GM19395 (cell line): ENCODE measurements around the gene KCNG1.
"Not testable (repeated sequence)": the region's sequence is repeated elsewhere in the genome, so short reads cannot be mapped to it uniquely, and the experiment has no call there.

ENCODE experiments used
- ATAC-seq: cut with Tn5 transposase; IDR thresholded peaks from one replicate; pipeline ENCODE4 v1.9.1; 2021; ENCODE audit warnings: mild to moderate bottlenecking, moderate library complexity; ENCODE audit not compliant: unreplicated experiment

KCNG1 gene

GRCh38 chr20:51022803-51023616 is at the start of gene KCNG1:
Gene KCNG1 (minus strand): TSS chr20:51023107. CDS start chr20:51010338, 12,769 bp downstream.
- ATAC-seq: no peak

- no peak for ATAC-seq
These were observed 47.7 kb upstream of the KCNG1 start for GRCh38 chr20:51070621-51071020.

- ATAC-seq: no peak
These were observed 44.9 kb upstream of the KCNG1 start for GRCh38 chr20:51067792-51068191.

GRCh38 chr20:51065615-51066014 is 42.7 kb upstream of the KCNG1 start:
- no peak for ATAC-seq

GRCh38 chr20:51064137-51064536 is 41.2 kb upstream of the KCNG1 start:
- no peak for ATAC-seq

- no peak for ATAC-seq
These were observed 39.2 kb upstream of the KCNG1 start for GRCh38 chr20:51062065-51062464.

GRCh38 chr20:51061418-51062045 is 38.6 kb upstream of the KCNG1 start:
- ATAC-seq: no peak

GRCh38 chr20:51060301-51060700 is 37.4 kb upstream of the KCNG1 start:
- no peak for ATAC-seq

- no peak for ATAC-seq
These were observed 37.0 kb upstream of the KCNG1 start for GRCh38 chr20:51059862-51060261.

GRCh38 chr20:51058017-51058416 is 35.1 kb upstream of the KCNG1 start:
- ATAC-seq: no peak

GRCh38 chr20:51054233-51054632 is 31.3 kb upstream of the KCNG1 start:
- ATAC-seq: no peak

- no peak for ATAC-seq
These were observed 27.7 kb upstream of the KCNG1 start for GRCh38 chr20:51050531-51051075.

GRCh38 chr20:51046021-51046985 is 23.4 kb upstream of the KCNG1 start:
- no peak for ATAC-seq

GRCh38 chr20:51045492-51045891 is 22.6 kb upstream of the KCNG1 start:
- ATAC-seq: not testable (repeated sequence)

- ATAC-seq: no peak
These were observed 21.9 kb upstream of the KCNG1 start for GRCh38 chr20:51044796-51045195.

- no peak for ATAC-seq
These were observed 20.9 kb upstream of the KCNG1 start for GRCh38 chr20:51043811-51044210.

- ATAC-seq: no peak
These were observed 19.8 kb upstream of the KCNG1 start for GRCh38 chr20:51042657-51043247.

- no peak for ATAC-seq
These were observed 19.2 kb upstream of the KCNG1 start for GRCh38 chr20:51042064-51042463.

- ATAC-seq: no peak
These were observed 14.7 kb upstream of the KCNG1 start for GRCh38 chr20:51037532-51038115.

- no peak for ATAC-seq
These were observed 14.1 kb upstream of the KCNG1 start for GRCh38 chr20:51036827-51037531.
